ENCODE results near the gene ZNF117.

Gene ZNF117

DNA sequence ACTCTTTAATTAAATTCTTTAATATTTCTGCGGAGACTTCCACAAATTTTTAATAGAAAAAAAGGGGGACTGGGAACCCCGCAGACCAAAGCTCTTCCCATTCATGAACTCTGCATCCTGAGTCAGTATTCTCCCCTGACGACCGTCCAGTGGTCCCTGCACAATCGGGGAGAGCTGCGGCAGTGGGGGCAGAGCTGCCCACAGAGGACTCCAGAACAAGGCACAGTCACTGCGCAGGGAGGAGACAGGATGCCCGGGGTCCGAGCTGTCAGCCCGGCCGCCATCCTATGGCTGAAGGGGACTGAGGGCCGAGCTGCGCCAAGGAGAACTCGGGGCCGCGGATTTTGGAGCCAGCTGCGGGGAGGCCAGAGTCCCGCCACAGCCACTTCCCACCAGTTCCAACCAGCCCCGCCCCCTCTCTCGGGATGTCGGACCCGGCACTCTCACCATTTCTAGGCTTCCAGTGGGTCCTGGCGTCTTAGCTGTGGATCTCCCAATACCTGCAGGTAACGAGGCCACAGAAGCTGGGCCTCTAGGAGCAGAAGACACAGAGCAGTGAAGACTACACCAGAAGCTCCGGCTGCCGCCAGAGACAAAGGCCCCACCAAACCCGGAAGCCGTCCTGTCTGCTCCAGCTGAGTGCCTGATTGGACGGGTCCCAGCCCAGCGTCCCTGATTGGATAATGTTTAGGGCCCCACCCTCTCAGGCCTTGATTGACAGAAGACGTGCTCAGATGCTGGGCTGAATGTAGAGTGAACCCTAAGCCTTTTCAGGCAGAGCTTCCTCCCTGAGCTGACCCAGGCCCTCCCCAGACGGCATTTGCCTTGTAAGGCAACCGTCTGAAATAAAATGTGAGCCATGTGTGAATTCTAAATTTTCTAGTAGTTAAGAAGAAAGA lies 15.5 kb upstream of the ZNF117 start, which contains the start of gene ERV3-1:
Gene ERV3-1 (minus strand): TSS at position 594 of the 899 bp plus-strand sequence. CDS start 13,661 bp downstream, outside the sequence.
- FAIRE-seq, result no peak
- TF ChIP-seq, protein P1, sequence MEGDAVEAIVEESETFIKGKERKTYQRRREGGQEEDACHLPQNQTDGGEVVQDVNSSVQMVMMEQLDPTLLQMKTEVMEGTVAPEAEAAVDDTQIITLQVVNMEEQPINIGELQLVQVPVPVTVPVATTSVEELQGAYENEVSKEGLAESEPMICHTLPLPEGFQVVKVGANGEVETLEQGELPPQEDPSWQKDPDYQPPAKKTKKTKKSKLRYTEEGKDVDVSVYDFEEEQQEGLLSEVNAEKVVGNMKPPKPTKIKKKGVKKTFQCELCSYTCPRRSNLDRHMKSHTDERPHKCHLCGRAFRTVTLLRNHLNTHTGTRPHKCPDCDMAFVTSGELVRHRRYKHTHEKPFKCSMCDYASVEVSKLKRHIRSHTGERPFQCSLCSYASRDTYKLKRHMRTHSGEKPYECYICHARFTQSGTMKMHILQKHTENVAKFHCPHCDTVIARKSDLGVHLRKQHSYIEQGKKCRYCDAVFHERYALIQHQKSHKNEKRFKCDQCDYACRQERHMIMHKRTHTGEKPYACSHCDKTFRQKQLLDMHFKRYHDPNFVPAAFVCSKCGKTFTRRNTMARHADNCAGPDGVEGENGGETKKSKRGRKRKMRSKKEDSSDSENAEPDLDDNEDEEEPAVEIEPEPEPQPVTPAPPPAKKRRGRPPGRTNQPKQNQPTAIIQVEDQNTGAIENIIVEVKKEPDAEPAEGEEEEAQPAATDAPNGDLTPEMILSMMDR (IDR thresholded peaks at IDR 0.05; ENCODE audit: insufficient read depth, missing control alignments), result no peak
- peak; percentile 78 for DNase-seq (ENCODE audit: insufficient read length, low spot score)

DNA sequence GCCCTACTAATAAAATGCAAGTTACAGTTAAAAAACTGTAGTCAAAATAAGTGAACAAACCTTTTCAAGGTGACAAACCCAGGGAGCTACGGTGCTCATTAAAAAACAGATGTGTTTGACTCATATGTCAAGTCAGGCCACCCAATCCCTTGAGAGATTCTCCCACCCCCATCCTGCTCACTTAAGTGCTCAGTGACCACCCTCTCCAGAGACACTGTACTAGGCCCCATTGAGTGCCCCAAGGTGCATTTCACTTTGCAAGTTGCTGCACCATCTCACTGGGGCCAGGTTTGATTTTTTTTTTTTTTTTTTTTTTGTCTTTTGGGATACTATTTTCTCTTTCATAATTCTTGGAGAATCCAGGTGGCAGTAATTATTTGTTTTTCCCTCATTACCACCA lies 13.7 kb upstream of the ZNF117 start:
- FAIRE-seq (no peak), DNase-seq (ENCODE audit: insufficient read length, low spot score) (no peak)
- TF ChIP-seq, protein P1 (IDR thresholded peaks at IDR 0.05; ENCODE audit: insufficient read depth, missing control alignments), result no peak

DNA sequence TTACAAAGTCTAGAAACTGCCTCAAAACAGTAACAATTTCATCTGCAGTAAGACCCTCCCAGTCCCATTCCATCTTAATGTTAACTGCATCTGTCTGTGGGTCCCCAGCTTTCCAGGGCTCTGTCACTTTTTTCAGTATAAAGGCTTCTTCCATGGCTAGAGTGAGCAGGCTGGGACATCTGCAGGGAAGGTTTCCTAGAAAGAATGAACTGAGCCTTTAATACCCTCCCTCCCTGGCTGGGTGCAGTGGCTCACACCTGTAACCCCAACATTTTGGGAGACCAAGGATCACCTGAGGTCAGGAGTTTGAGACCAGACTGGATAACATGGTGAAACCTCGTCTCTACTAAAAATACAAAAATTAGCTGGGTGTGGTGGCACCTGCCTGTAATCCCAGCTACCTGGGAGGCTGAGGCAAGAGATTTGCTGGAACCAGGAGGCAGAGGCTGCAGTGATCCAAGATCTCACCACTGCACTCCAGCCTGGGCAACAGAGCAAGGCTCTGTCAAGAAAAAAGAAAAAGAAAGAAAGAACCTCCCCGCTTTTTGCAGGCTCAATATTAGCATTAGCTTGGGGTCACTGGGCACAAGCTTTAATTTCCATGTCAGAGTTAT lies 12.2 kb upstream of the ZNF117 start:
- DNase-seq (ENCODE audit: insufficient read length, low spot score) (no peak), FAIRE-seq (no peak)
- TF ChIP-seq, protein P1 (IDR thresholded peaks at IDR 0.05; ENCODE audit: insufficient read depth, missing control alignments), result no peak

DNA sequence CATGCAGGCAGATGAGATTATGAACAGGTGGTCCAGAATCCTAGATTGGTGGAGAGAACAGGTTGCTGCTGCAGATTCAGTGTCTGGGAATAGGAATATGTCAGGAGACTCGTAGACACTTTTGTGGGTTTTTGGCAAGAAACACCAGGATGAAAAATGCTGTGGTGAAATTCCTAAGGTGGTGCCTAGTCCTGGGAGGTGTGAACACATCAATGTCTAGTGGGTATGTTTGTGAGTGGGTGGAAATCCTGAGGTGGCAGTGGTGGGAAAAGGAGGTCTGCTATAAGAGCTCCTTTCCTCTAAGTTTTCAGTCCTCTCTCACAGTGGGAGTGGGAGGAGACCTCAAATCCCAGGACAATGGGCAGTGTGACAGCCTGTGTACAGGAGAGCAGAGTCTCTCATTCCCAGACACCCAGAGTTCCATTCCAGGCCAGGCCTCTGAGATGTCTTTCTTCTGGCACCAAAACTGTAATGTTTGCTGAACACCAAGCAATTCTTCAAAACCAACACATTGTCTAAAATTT lies 10.5 kb upstream of the ZNF117 start:
- FAIRE-seq (no peak), DNase-seq (ENCODE audit: insufficient read length, low spot score) (no peak)
- TF ChIP-seq, protein P1 (IDR thresholded peaks at IDR 0.05; ENCODE audit: insufficient read depth, missing control alignments), result no peak

DNA sequence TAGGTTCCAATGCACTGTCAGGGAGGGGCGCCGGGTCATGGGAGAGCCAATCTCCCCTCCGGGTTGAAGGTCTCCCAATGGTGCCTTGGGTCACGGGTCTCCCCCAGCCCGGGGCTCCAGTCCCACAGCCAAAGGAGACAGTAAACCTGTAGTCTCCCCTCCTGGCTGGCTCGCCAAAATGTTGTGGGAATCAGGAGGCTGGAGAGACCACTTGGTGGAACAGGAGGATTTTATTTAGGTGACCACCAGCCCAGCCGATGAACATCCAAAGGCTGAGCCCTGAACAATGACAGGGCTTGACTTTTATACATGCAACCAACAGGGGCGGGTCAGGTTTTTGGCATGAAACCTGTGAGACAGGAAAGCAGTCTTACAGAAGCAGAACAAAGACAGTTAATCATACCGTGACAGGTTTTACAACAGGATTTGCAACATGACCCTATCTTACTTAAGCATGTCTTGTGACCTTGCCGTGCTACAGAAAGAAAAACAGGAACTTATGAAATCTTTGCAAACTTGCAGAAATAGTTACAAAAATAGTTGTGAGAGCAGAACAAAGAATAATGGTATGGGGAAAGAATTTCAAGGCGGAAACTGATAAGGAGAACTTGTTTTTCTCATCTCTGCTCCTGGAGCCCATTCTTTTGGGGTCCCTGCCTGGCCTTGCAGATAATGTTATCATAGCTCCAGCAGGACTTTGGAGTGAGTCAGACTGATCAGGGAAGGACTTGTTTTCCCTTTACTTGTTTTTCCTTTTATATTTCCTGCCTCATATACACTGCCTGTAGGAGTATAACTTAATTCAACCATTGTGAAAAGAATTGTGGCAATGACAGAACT lies 8.5 kb upstream of the ZNF117 start:
- TF ChIP-seq, protein P1 (IDR thresholded peaks at IDR 0.05; ENCODE audit: insufficient read depth, missing control alignments), result no peak
- FAIRE-seq (no peak), DNase-seq (ENCODE audit: insufficient read length, low spot score) (no peak)

DNA sequence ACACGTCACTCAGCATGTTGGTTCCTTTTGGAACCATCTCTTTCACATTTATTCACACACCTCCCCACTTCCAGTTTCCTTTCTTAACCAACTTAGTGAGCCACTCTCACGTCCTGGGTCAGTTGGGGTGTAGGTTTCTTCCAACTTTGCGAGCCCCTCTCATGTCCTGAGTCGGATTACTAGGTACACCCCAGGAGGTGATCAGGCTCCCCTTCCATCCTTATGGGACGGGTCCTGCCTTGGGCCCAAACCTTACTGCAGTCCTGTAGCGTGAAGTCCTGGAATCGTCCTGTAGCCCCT lies 8.0 kb upstream of the ZNF117 start:
- DNase-seq (ENCODE audit: insufficient read length, low spot score) (no peak), FAIRE-seq (no peak)
- TF ChIP-seq, protein P1 (IDR thresholded peaks at IDR 0.05; ENCODE audit: insufficient read depth, missing control alignments), result no peak

All from D721Med (cell line).